PC-9 (cell line): Measurements from ENCODE around the gene RABL6.

ENCODE experiments used
- CTCF ChIP-seq: fragments of 200-600 bp; sonication (generic); conservative IDR thresholded peaks from 2 replicates; pipeline ENCODE4 v1.6.1; 2017; ENCODE audit warnings: mixed run types, antibody characterized with exemption, mild to moderate bottlenecking, moderate library complexity
- EZH2 ChIP-seq: fragments of 200-600 bp; sonication (generic); IDR thresholded peaks from 2 replicates; pipeline ENCODE4 v1.8.0; 2017; ENCODE audit warnings: antibody characterized with exemption, low read depth

GRCh38 chr9:136805207-136805740, 2.5 kb upstream of the RABL6 start:
- TF ChIP-seq CTCF (no peak), EZH2 (no peak)
